K562 (cell line): Measurements from ENCODE around the gene AHNAK. TPM values are rescaled to one million over a fixed set of nuclear protein-coding genes. Genes with fewer than 3 reads are reported as not detected.

Experiments
- ATAC-seq: fragments of 200-7000 bp; cut with Tn5 transposase; 3 replicates; pipeline ENCODE4 v1.9.1; 2020; ENCODE audit warnings: moderate library complexity
- BruUV-seq: library from RNA; stranded (reverse); fragments of 400-500 nt; replicated peaks from 2 replicates; lab custom pipeline; 2021; lab: Mats Ljungman, UMichigan
- CTCF ChIA-PET: fragments of 300-600 bp; formaldehyde crosslinking; extraction: SDS; loops from one replicate; lab custom pipeline; 2021; ENCODE audit warnings: low intra/inter-chr PET ratio; lab: Yijun Ruan, JAX
- POLR2A ChIA-PET: fragments of 300-600, 350-650 bp; sonication (Branson Sonifier 250); formaldehyde crosslinking; extraction: SDS; loops from one replicate; lab custom pipeline; 2021; ENCODE audit warnings: antibody characterized with exemption, inconsistent platforms; lab: Yijun Ruan, JAX
- DNase-seq, 4 experiments: peaks; one replicate each; pipeline versions ENCODE4 v3.0.0 to v3.0.0-alpha.2; 2011 to 2018; ENCODE audit warnings: low spot score in 3 of 4, mixed read lengths in 3 of 4; ENCODE audit errors: extremely low read depth in 1 of 4
- FAIRE-seq: peaks from 2 replicates; lab custom pipeline; 2011; peaks lifted over from hg19 to GRCh38; lab: Jason Lieb, UNC
- H2AFZ ChIP-seq: 2 replicates; pipeline ENCODE4 v1.6.0; 2011; ENCODE audit warnings: low read depth, low read length, control low read depth, inconsistent platforms
- H3K27ac ChIP-seq: fragments of 200-600 bp; 3 replicates; pipeline ENCODE4 v1.8.0; 2011; ENCODE audit warnings: low read depth, mild to moderate bottlenecking, control low read depth, inconsistent platforms, low read length, moderate library complexity, mixed read lengths; ENCODE audit errors: extremely low read depth
- H3K27me3 ChIP-seq, 2 experiments: fragments of 300-600 bp in 1 of 2; 2 replicates in 1 of 2; 3 replicates in 1 of 2; pipeline versions ENCODE4 v1.6.0 to v1.8.0; 2011; ENCODE audit warnings: inconsistent platforms in 2 of 2, low read length in 2 of 2, mild to moderate bottlenecking in 1 of 2, mixed read lengths in 1 of 2, moderate library complexity in 1 of 2; ENCODE audit not compliant: control insufficient read depth in 2 of 2, insufficient read depth in 2 of 2
- H3K36me3 ChIP-seq: fragments of 300-600 bp; 3 replicates; pipeline ENCODE4 v1.8.0; 2011; ENCODE audit warnings: mild to moderate bottlenecking, low read length, inconsistent platforms; ENCODE audit not compliant: control insufficient read depth, insufficient read depth
- H3K4me1 ChIP-seq, 2 experiments: fragments of 200-600 bp in 1 of 2; replicated peaks in 1 of 2; 2 replicates in 1 of 2; 3 replicates in 1 of 2; pipeline versions ENCODE4 v1.5.1 to v1.8.0; 2011; ENCODE audit warnings: inconsistent platforms in 2 of 2, low read length in 2 of 2, mild to moderate bottlenecking in 1 of 2, mixed read lengths in 1 of 2, moderate library complexity in 1 of 2; ENCODE audit not compliant: control insufficient read depth in 2 of 2, insufficient read depth in 2 of 2
- H3K4me2 ChIP-seq: 2 replicates; pipeline ENCODE4 v1.6.1; 2011; ENCODE audit warnings: low read length, control low read depth, inconsistent platforms, mixed read lengths; ENCODE audit not compliant: insufficient read depth
- H3K4me3 ChIP-seq: fragments of 200-600 bp; sonication (generic), shearing (Covaris generic); 2 replicates; pipeline ENCODE4 v1.5.1; 2016; ENCODE audit warnings: control low read depth, inconsistent platforms
- H3K79me2 ChIP-seq: fragments of 200-600 bp; 3 replicates; pipeline ENCODE4 v1.8.0; 2011; ENCODE audit warnings: low read length, inconsistent platforms; ENCODE audit not compliant: control insufficient read depth, insufficient read depth
- H3K9ac ChIP-seq, 2 experiments: 2 replicates each; pipeline versions ENCODE4 v1.6.0 to v1.6.1; 2011; ENCODE audit warnings: low read depth in 2 of 2, low read length in 2 of 2, control low read depth in 1 of 2, inconsistent platforms in 1 of 2, mild to moderate bottlenecking in 1 of 2, mixed read lengths in 1 of 2; ENCODE audit not compliant: insufficient read depth in 1 of 2
- H3K9me1 ChIP-seq: one replicate; pipeline ENCODE4 v1.6.0; 2011; ENCODE audit warnings: inconsistent platforms, mild to moderate bottlenecking, low read length, moderate library complexity; ENCODE audit not compliant: control insufficient read depth, insufficient read depth
- H3K9me3 ChIP-seq: replicated peaks from 2 replicates; pipeline ENCODE4 v1.5.1; 2011; ENCODE audit warnings: low read depth, low read length, inconsistent platforms; ENCODE audit not compliant: control insufficient read depth, insufficient read depth
- H4K20me1 ChIP-seq: replicated peaks from 2 replicates; pipeline ENCODE4 v1.6.1; 2011; ENCODE audit warnings: low read length, inconsistent platforms, mixed read lengths; ENCODE audit not compliant: control insufficient read depth, insufficient read depth
- CBX1 ChIP-seq: sonication (generic); IDR thresholded peaks from 2 replicates; pipeline ENCODE4 v1.6.1; 2016; ENCODE audit warnings: antibody characterized with exemption, low read depth, mild to moderate bottlenecking
- CEBPG ChIP-seq, 3 experiments: fragments of 200-800 bp in 1 of 3; sonication (Bioruptor generic) in 1 of 3; sonication (generic) in 1 of 3; formaldehyde crosslinking in 1 of 3; IDR thresholded peaks in 2 of 3; conservative IDR thresholded peaks in 1 of 3; 2 replicates each; pipeline versions ENCODE4 v1.6.1 to v1.8.0; 2016 to 2022; ENCODE audit warnings: missing compliant biosample characterization in 2 of 3, missing genetic modification characterization in 2 of 3, mild to moderate bottlenecking in 1 of 3, missing genetic modification reagents in 1 of 3
- HDAC1 ChIP-seq, 2 experiments: fragments of 450-650 bp; IDR thresholded peaks; 2 replicates each; pipeline ENCODE4 v1.6.1; 2016 to 2017; ENCODE audit warnings: inconsistent platforms in 1 of 2, mild to moderate bottlenecking in 1 of 2, moderate library complexity in 1 of 2
- NR2C2 ChIP-seq, 2 experiments: fragments of 200-800 bp in 1 of 2; sonication (Bioruptor generic) in 1 of 2; sonication (generic) in 1 of 2; formaldehyde crosslinking in 1 of 2; IDR thresholded peaks; 2 replicates each; pipeline versions ENCODE4 v1.6.1 to v1.8.0; 2016 to 2022; ENCODE audit warnings: mild to moderate bottlenecking in 1 of 2, missing compliant biosample characterization in 1 of 2, missing genetic modification characterization in 1 of 2, missing genetic modification reagents in 1 of 2
- TEAD4 ChIP-seq, 2 experiments: sonication (generic) in 1 of 2; formaldehyde crosslinking in 1 of 2; IDR thresholded peaks; 2 replicates each; pipeline versions ENCODE4 v1.6.1 to v1.8.0; 2012 to 2022; ENCODE audit warnings: borderline replicate concordance in 1 of 2, inconsistent platforms in 1 of 2, low read length in 1 of 2, mild to moderate bottlenecking in 1 of 2, missing genetic modification reagents in 1 of 2
- U2AF1 ChIP-seq: fragments of 200-400 bp; formaldehyde crosslinking; optimal IDR thresholded peaks from 2 replicates; pipeline ENCODE3; 2017; ENCODE audit warnings: mild to moderate bottlenecking, low read depth, low read length, moderate library complexity
- ZBTB7A ChIP-seq: IDR thresholded peaks from 2 replicates; pipeline ENCODE4 v1.6.1; 2011; ENCODE audit warnings: low read depth, mild to moderate bottlenecking, low read length, moderate library complexity, borderline replicate concordance; ENCODE audit not compliant: control insufficient read depth
- ZNF174 ChIP-seq: fragments of 250-450 bp; sonication (Bioruptor Pico); IDR thresholded peaks from 2 replicates; pipeline ENCODE4 v1.4.0; 2020; ENCODE audit warnings: mild to moderate bottlenecking
- WGBS: fragments of 100-300 bp; shearing (Covaris generic); methylation state at CpG from one replicate; pipeline ENCODE4 v1.1.6; 2016; ENCODE audit warnings: low coverage, mixed read lengths; ENCODE audit not compliant: insufficient coverage; ENCODE audit errors: missing lambda C conversion rate; 5-methylcytosine and 5-hydroxymethylcytosine counted together
- in situ Hi-C: fragments of 300-500 bp; cut with MboI; formaldehyde crosslinking; loops from 4 replicates; pipeline ENCODE4 v1.15.0; 2018; ENCODE audit warnings: inconsistent platforms, mixed read lengths
- intact Hi-C: fragments of 100-400 bp; cut with micrococcal nuclease; formaldehyde crosslinking; loops from 2 replicates; pipeline ENCODE4 v1.14.2; 2022
- polyA plus RNA-seq, 8 experiments: library from polyadenylated mRNA; depleted of rRNA in 4 of 8; stranded (reverse) in 5 of 8; unstranded in 3 of 8; fragments of >200 nt; fragmentation: Nextera tagmentation in 2 of 8; fragmentation: Illumina TruSeq in 1 of 8; extraction: Ambion mirVana in 2 of 8; extraction: Trizol in 1 of 8; gene quantifications; 2 replicates each; pipeline versions ENCODE4 v1.2.1 to v1.2.3, GENCODE V29; 2011 to 2014; ENCODE audit warnings: inconsistent platforms in 1 of 8, missing spikeins in 1 of 8
- total RNA-seq, 7 experiments: library from RNA; depleted of rRNA in 6 of 7; stranded (reverse); fragments of >200 nt in 6 of 7; fragmentation: Illumina TruSeq in 2 of 7; extraction: Trizol in 2 of 7; gene quantifications; 2 replicates each; pipeline versions ENCODE4 v1.2.1 to v1.2.3, GENCODE V29; 2011 to 2021; ENCODE audit warnings: low replicate concordance in 1 of 7
- TF ChIP-seq, protein P1 (sequence below): fragments of 450-650 bp; conservative IDR thresholded peaks from 2 replicates; pipeline ENCODE4 v1.6.1; 2016; ENCODE audit warnings: missing genetic modification characterization, low read depth, mild to moderate bottlenecking, control low read depth, missing compliant biosample characterization
- TF ChIP-seq, protein P2 (sequence below): fragments of 450-650 bp; IDR thresholded peaks from 2 replicates; pipeline ENCODE4 v1.7.1; 2018; ENCODE audit warnings: mild to moderate bottlenecking, low read depth; ENCODE audit not compliant: partially characterized antibody
- TF ChIP-seq, protein P3 (sequence below): sonication (generic); formaldehyde crosslinking; IDR thresholded peaks from 2 replicates; pipeline ENCODE4 v1.8.0; 2022; ENCODE audit warnings: missing genetic modification reagents, mild to moderate bottlenecking, moderate library complexity, borderline replicate concordance
- TF ChIP-seq, protein P4 (sequence below): sonication (generic); formaldehyde crosslinking; IDR thresholded peaks from 2 replicates; pipeline ENCODE4 v1.8.1; 2023; ENCODE audit warnings: mild to moderate bottlenecking, missing genetic modification reagents

Gene AHNAK
- total and polyA plus RNA-seq, 9 of the 15 experiments (the other 6 are each of a cell fraction or from before 2014, with no cell fraction given) = 1.5 to 89.7 (median 45.0) TPM

DNA sequence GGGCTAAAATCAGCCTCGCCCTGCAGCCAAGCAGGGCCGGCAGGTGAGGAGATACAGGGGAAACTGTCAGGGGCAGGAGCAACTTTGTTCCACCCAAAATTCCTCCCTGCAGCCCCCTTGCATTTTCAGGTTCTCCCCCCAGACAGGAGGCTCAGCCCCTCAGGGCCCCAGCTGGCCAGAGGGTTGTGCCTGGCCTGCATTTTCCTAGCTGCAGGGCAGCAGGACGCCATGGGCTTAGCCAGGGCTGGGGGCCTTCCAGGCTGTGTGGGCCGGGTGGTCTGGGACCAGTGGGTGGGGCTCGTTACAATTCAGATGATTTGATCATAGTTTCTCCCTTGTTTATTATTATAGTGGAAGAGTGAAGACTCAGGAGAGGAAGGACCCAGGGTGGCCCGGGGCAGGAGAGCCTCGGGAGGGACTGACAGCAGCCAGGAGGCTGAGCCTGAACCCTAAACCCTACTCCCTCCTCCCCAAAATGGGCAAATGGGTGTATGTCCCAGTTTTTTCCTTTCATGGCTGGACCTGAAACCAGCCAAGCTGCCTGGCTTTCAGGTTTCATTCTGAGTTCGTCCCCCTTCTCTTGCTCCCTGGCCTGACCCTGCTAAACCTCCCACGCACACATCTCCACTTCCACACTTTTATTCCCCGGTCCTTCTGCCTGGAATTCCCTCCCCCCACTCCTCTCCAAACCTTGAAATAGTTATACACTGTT, 40.0 kb downstream of the AHNAK start:
- DNase-seq = no peak
- no peak for ATAC-seq
- H4K20me1 ChIP-seq = no peaks in the 10 kb centered on the region
- WGBS = 66% methylated on average over 10 of the region's 10 CpGs
- no peak overlapping the region; the same call in 1 of the 2 replicates for H3K4me2 ChIP-seq
- peak overlapping the region in 1 of 2 experiments; percentile 32; a peak in 1 of 4 replicates for H3K9ac ChIP-seq
- no peak overlapping the region for H3K4me3 ChIP-seq
- peak overlapping the region; percentile 56 for H2AFZ ChIP-seq
- TF ChIP-seq, protein P1, sequence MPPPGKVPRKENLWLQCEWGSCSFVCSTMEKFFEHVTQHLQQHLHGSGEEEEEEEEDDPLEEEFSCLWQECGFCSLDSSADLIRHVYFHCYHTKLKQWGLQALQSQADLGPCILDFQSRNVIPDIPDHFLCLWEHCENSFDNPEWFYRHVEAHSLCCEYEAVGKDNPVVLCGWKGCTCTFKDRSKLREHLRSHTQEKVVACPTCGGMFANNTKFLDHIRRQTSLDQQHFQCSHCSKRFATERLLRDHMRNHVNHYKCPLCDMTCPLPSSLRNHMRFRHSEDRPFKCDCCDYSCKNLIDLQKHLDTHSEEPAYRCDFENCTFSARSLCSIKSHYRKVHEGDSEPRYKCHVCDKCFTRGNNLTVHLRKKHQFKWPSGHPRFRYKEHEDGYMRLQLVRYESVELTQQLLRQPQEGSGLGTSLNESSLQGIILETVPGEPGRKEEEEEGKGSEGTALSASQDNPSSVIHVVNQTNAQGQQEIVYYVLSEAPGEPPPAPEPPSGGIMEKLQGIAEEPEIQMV (tag) = no peak
- TF ChIP-seq, protein P2, sequence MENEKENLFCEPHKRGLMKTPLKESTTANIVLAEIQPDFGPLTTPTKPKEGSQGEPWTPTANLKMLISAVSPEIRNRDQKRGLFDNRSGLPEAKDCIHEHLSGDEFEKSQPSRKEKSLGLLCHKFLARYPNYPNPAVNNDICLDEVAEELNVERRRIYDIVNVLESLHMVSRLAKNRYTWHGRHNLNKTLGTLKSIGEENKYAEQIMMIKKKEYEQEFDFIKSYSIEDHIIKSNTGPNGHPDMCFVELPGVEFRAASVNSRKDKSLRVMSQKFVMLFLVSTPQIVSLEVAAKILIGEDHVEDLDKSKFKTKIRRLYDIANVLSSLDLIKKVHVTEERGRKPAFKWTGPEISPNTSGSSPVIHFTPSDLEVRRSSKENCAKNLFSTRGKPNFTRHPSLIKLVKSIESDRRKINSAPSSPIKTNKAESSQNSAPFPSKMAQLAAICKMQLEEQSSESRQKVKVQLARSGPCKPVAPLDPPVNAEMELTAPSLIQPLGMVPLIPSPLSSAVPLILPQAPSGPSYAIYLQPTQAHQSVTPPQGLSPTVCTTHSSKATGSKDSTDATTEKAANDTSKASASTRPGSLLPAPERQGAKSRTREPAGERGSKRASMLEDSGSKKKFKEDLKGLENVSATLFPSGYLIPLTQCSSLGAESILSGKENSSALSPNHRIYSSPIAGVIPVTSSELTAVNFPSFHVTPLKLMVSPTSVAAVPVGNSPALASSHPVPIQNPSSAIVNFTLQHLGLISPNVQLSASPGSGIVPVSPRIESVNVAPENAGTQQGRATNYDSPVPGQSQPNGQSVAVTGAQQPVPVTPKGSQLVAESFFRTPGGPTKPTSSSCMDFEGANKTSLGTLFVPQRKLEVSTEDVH = no peak
- TF ChIP-seq, protein P3, sequence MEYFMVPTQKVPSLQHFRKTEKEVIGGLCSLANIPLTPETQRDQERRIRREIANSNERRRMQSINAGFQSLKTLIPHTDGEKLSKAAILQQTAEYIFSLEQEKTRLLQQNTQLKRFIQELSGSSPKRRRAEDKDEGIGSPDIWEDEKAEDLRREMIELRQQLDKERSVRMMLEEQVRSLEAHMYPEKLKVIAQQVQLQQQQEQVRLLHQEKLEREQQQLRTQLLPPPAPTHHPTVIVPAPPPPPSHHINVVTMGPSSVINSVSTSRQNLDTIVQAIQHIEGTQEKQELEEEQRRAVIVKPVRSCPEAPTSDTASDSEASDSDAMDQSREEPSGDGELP (CRISPR knock-in tag) = 0 out of 2 replicates have a peak, but pooled peaks have one; percentile 20
- no peak for TF ChIP-seq NR2C2 (CRISPR knock-in tag; IDR thresholded peaks at IDR 0.05)
- TF ChIP-seq NR2C2 (tag; IDR thresholded peaks at IDR 0.05) = no peak
- no peak for TF ChIP-seq ZNF174
- 0 out of 2 replicates have a peak, but pooled peaks have one; percentile 29 for TF ChIP-seq ZBTB7A
- TF ChIP-seq CBX1 = no peak
- TF ChIP-seq, protein P4, sequence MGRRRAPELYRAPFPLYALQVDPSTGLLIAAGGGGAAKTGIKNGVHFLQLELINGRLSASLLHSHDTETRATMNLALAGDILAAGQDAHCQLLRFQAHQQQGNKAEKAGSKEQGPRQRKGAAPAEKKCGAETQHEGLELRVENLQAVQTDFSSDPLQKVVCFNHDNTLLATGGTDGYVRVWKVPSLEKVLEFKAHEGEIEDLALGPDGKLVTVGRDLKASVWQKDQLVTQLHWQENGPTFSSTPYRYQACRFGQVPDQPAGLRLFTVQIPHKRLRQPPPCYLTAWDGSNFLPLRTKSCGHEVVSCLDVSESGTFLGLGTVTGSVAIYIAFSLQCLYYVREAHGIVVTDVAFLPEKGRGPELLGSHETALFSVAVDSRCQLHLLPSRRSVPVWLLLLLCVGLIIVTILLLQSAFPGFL (CRISPR knock-in tag) = no peak
- no peak for TF ChIP-seq U2AF1
- TF ChIP-seq CEBPG (CRISPR knock-in tag; IDR thresholded peaks at IDR 0.05) = no peak
- TF ChIP-seq CEBPG (tag; conservative IDR thresholded peaks at IDR 0.05 in 1 of 2, IDR thresholded peaks at IDR 0.05 in 1 of 2) = no peak
- TF ChIP-seq HDAC1 (IDR thresholded peaks at IDR 0.05) = no peak
- TF ChIP-seq TEAD4 (IDR thresholded peaks at IDR 0.05; ENCODE audit: low read length) = no peak
- TF ChIP-seq TEAD4 (CRISPR knock-in tag; IDR thresholded peaks at IDR 0.05; ENCODE audit: borderline replicate concordance) = no peak
- no peaks in the 10 kb centered on the region for H3K36me3 ChIP-seq
- no TSS peak for BruUV-seq
- no peak overlapping the region for H3K27ac ChIP-seq
- peaks cover 41 to 46% of the 10 kb centered on the region in 2 experiments for H3K4me1 ChIP-seq
- H3K9me1 ChIP-seq = no peaks in the 10 kb centered on the region
- FAIRE-seq = no peak
- ChIA-PET POLR2A (interaction anchor here (0.7 kb wide), 1 partner anchor 68 kb away, joined by 3 read pairs; no protein-coding TSS in a partner anchor), CTCF (no interaction called here)
- in situ Hi-C loops (no loop called here), intact Hi-C loops (loop anchor here (10.0 kb wide), 1 partner anchor 82 kb away; no protein-coding TSS in a partner anchor)
- H3K27me3 ChIP-seq = no peaks in the 10 kb centered on the region
- no peaks in the 10 kb centered on the region for H3K79me2 ChIP-seq
- no peaks in the 10 kb centered on the region for H3K9me3 ChIP-seq
